Stomach (tissue), 9 donors: ENCODE measurements around the gene FBXO9. TPM values are rescaled to one million over a fixed set of nuclear protein-coding genes. Genes with fewer than 3 reads are reported as not detected.
A peak's percentile ranks its signal among the peaks of the same experiment; 100 is the strongest.

Source experiments
- DNase-seq, 2 donors: peaks; one replicate each; pipeline versions ENCODE4 v3.0.0 to v3.0.0-alpha.2; 2013 to 2019
- H3K27ac ChIP-seq, 5 donors: fragments of 200-600 bp in 4 of 5; sonication (generic) in 4 of 5; one replicate each; pipeline ENCODE4 v1.5.1; 2013 to 2019; ENCODE audit warnings: mild to moderate bottlenecking in 1 of 5, moderate library complexity in 1 of 5
- H3K27me3 ChIP-seq, 3 donors: fragments of 200-600 bp; sonication (generic); one replicate each; pipeline ENCODE4 v1.5.1; 2017 to 2019; ENCODE audit warnings: mixed run types in 1 of 3
- H3K36me3 ChIP-seq, 4 donors: fragments of 200-600 bp; sonication (generic); 1 replicate in 3 of 4; 2 replicates in 1 of 4; pipeline ENCODE4 v1.5.1; 2016 to 2019
- H3K4me1 ChIP-seq, 4 donors: fragments of 200-600 bp; sonication (generic); one replicate each; pipeline ENCODE4 v1.5.1; 2016 to 2019
- H3K4me3 ChIP-seq, 4 donors: fragments of 200-600 bp; sonication (generic) in 3 of 4; one replicate each; pipeline ENCODE4 v1.5.1; 2016 to 2019; ENCODE audit warnings: mild to moderate bottlenecking in 1 of 4
- H3K9me3 ChIP-seq, 4 donors: fragments of 200-600 bp; sonication (generic); one replicate each; pipeline ENCODE4 v1.5.1; 2016 to 2019
- EP300 ChIP-seq: sonication (generic); formaldehyde crosslinking; IDR thresholded peaks from one replicate; pipeline ENCODE4 v1.6.1; 2017; ENCODE audit warnings: antibody characterized with exemption
- POLR2A ChIP-seq, 4 donors: fragments of 450-650 bp; IDR thresholded peaks; one replicate each; pipeline ENCODE4 v1.6.1; 2016; ENCODE audit warnings: antibody characterized with exemption in 4 of 4, control low read depth in 2 of 4, mild to moderate bottlenecking in 1 of 4, moderate library complexity in 1 of 4
- POLR2AphosphoS5 ChIP-seq, 3 donors: sonication (generic); formaldehyde crosslinking; IDR thresholded peaks; one replicate each; pipeline ENCODE4 v1.6.1; 2016; ENCODE audit warnings: antibody characterized with exemption in 3 of 3
- WGBS, 5 donors: extraction: QIAGEN DNeasy Blood & Tissue Kit in 3 of 5; methylation state at CpG; one replicate each; pipeline versions ENCODE4 v1.1.5 to v1.1.7; 2013 to 2018; 5-methylcytosine and 5-hydroxymethylcytosine counted together
- intact Hi-C: fragments of 100-400 bp; cut with DNase I; formaldehyde crosslinking; loops from one replicate; pipeline ENCODE4 v1.15.1; 2023; ENCODE audit warnings: low total_unique reads
- polyA plus RNA-seq, 3 donors: library from polyadenylated mRNA; stranded (reverse); fragments of 200-250 nt; gene quantifications; one replicate each; pipeline ENCODE4 v1.2.3, GENCODE V29; 2013
- total RNA-seq, 5 donors: library from RNA; depleted of rRNA; stranded (reverse); fragments of >200 nt; gene quantifications; one replicate each; pipeline versions ENCODE4 v1.1.0 to v1.2.3, GENCODE V29; 2014 to 2016
- TF ChIP-seq, protein P1 (sequence below), 7 experiments: fragments of 450-650 bp in 4 of 7; fragments of 200-600 bp in 3 of 7; sonication (generic) in 3 of 7; IDR thresholded peaks; one replicate each; pipeline ENCODE4 v1.5.1; 2016 to 2019; ENCODE audit warnings: antibody characterized with exemption in 7 of 7, control low read depth in 2 of 7, mild to moderate bottlenecking in 1 of 7
- donor health status: healthy with polysubstance abuse.
- donor health status: Bipolar disorder and iron deficiency.
- donor health status: healthy.

The FBXO9 gene
- total and polyA plus RNA-seq, 8 donors, result 33.9 to 119 (median 59.9) TPM

DNA sequence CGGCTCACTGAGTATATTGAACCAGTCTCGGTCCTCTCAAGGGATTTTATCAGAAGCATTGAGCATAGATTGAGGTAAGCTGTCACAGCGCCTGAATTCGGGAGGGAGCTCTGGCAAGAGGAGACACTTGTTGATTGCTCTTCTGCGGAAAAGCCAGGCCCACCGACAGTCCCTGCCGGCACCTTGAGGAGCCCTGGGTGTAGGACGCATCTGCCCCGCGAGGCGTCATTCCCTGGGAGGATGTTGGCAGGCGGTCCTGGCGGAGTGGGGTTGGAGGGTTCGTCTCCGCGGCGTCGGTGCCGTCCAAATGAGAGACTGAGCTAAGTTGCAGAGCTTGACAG, 843 bp downstream of the FBXO9 start:
- H3K36me3 ChIP-seq, result peaks cover 0 to 4% (median 3%) of the 10 kb centered on the region in 4 donors
- H3K27ac ChIP-seq, result peak overlapping the region; percentile 84 to 97 (median 92)
- WGBS, 5 donors, result 1 to 2% (median 1%) methylated on average over 19 of the region's 19 CpGs
- intact Hi-C loops, result no loop called here
- H3K4me3 ChIP-seq, result peak overlapping the region; percentile 71 to 99 (median 98)
- TF ChIP-seq POLR2AphosphoS5 (IDR thresholded peaks at IDR 0.05) (no peak), EP300 (no peak), POLR2A (IDR thresholded peaks at IDR 0.05) (no peak)
- TF ChIP-seq, protein P1, sequence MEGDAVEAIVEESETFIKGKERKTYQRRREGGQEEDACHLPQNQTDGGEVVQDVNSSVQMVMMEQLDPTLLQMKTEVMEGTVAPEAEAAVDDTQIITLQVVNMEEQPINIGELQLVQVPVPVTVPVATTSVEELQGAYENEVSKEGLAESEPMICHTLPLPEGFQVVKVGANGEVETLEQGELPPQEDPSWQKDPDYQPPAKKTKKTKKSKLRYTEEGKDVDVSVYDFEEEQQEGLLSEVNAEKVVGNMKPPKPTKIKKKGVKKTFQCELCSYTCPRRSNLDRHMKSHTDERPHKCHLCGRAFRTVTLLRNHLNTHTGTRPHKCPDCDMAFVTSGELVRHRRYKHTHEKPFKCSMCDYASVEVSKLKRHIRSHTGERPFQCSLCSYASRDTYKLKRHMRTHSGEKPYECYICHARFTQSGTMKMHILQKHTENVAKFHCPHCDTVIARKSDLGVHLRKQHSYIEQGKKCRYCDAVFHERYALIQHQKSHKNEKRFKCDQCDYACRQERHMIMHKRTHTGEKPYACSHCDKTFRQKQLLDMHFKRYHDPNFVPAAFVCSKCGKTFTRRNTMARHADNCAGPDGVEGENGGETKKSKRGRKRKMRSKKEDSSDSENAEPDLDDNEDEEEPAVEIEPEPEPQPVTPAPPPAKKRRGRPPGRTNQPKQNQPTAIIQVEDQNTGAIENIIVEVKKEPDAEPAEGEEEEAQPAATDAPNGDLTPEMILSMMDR (IDR thresholded peaks at IDR 0.05), result no peak
- H3K9me3 ChIP-seq, result no peaks in the 10 kb centered on the region
- peaks cover 31 to 74% (median 48%) of the 10 kb centered on the region in 4 donors for H3K4me1 ChIP-seq
- DNase-seq, result peak; percentile 45 to 71
- no peaks in the 10 kb centered on the region for H3K27me3 ChIP-seq

- 57 to 76% (median 66%) methylated on average over 4 of the region's 4 CpGs for WGBS, 5 donors
- H3K27me3 ChIP-seq, result no peaks in the 10 kb centered on the region
- peak overlapping the region in 3 of 5 donors; percentile 91 to 97 (median 97) for H3K27ac ChIP-seq
- DNase-seq, result no peak
- H3K4me3 ChIP-seq, result peak overlapping the region; percentile 71 to 99 (median 98)
- peaks cover 26 to 71% (median 46%) of the 10 kb centered on the region in 4 donors for H3K4me1 ChIP-seq
- peaks cover 0 to 15% (median 13%) of the 10 kb centered on the region in 4 donors for H3K36me3 ChIP-seq
- intact Hi-C loops, result no loop called here
- TF ChIP-seq POLR2AphosphoS5 (IDR thresholded peaks at IDR 0.05), result no peak
- TF ChIP-seq, protein P1 (IDR thresholded peaks at IDR 0.05), result no peak
- no peaks in the 10 kb centered on the region for H3K9me3 ChIP-seq
These were observed 1.9 kb downstream of the FBXO9 start for GRCh38 chr6:53066874-53067706.

GRCh38 chr6:53067849-53068361, 2.7 kb downstream of the FBXO9 start:
- Histone ChIP-seq H3K27me3 (no peaks in the 10 kb centered on the region), H3K9me3 (no peaks in the 10 kb centered on the region), H3K36me3 (peaks cover 0 to 23% (median 21%) of the 10 kb centered on the region in 4 donors), H3K4me3 (no peak overlapping the region), H3K4me1 (peaks cover 18 to 63% (median 40%) of the 10 kb centered on the region in 4 donors), H3K27ac (peak overlapping the region in 2 of 5 donors; percentile 28 to 57)
- no peak for DNase-seq
- 27 to 55% (median 38%) methylated on average over 1 of the region's 1 CpG for WGBS, 5 donors
- TF ChIP-seq POLR2A (IDR thresholded peaks at IDR 0.05) (no peak), EP300 (no peak), POLR2AphosphoS5 (IDR thresholded peaks at IDR 0.05) (no peak)
- TF ChIP-seq, protein P1 (IDR thresholded peaks at IDR 0.05), result no peak
- intact Hi-C loops, result no loop called here

GRCh38 chr6:53069427-53069826, 4.2 kb downstream of the FBXO9 start:
- intact Hi-C loops, result no loop called here
- Histone ChIP-seq H3K27ac (no peak overlapping the region), H3K27me3 (no peaks in the 10 kb centered on the region), H3K4me1 (peaks cover 14 to 48% (median 36%) of the 10 kb centered on the region in 4 donors), H3K9me3 (no peaks in the 10 kb centered on the region), H3K36me3 (peaks cover 12 to 37% (median 35%) of the 10 kb centered on the region in 4 donors), H3K4me3 (no peak overlapping the region)
- TF ChIP-seq EP300, result no peak
- TF ChIP-seq POLR2AphosphoS5 (IDR thresholded peaks at IDR 0.05), result no peak
- TF ChIP-seq, protein P1 (IDR thresholded peaks at IDR 0.05), result no peak
- no peak for TF ChIP-seq POLR2A (IDR thresholded peaks at IDR 0.05)
- DNase-seq, result no peak
- 37 to 51% (median 48%) methylated on average over 1 of the region's 1 CpG for WGBS, 5 donors
